B cell (primary cell): ENCODE data around the gene ACOX3. TPM values are rescaled to one million over a fixed set of nuclear protein-coding genes. Genes with fewer than 3 reads are reported as not detected.

ENCODE experiments used
- ATAC-seq: fragments of 200-7000 bp; cut with Tn5 transposase; one replicate; pipeline ENCODE4 v1.10.0; 2021; ENCODE audit warnings: low read depth, mild to moderate bottlenecking, moderate number of reproducible peaks, moderate library complexity
- CTCF ChIA-PET: fragments of 350-600 bp; sonication (Branson Sonifier 250); formaldehyde crosslinking; loops from one replicate; lab custom pipeline; 2021; ENCODE audit warnings: antibody characterized with exemption, inconsistent platforms; lab: Charles Lee
- POLR2A ChIA-PET: fragments of 350-600 bp; sonication (Branson Sonifier 250); formaldehyde crosslinking; loops from one replicate; lab custom pipeline; 2021; ENCODE audit warnings: antibody characterized with exemption; lab: Charles Lee
- DNase-seq: peaks from one replicate; pipeline ENCODE4 v3.0.0; 2013
- H2AFZ ChIP-seq: 2 replicates; pipeline ENCODE4 v1.6.1; 2012; ENCODE audit warnings: mild to moderate bottlenecking, low read depth, low read length; ENCODE audit not compliant: insufficient read depth, poor library complexity, severe bottlenecking
- H3K27ac ChIP-seq, 2 donors: 1 replicate in 1 of 2; 2 replicates in 1 of 2; pipeline ENCODE4 v1.5.1; 2012 to 2013; ENCODE audit warnings: low read length in 2 of 2, mild to moderate bottlenecking in 2 of 2, moderate library complexity in 1 of 2
- H3K27me3 ChIP-seq, 4 experiments: fragments of 200-600 bp in 1 of 4; sonication (generic) in 1 of 4; replicated peaks in 1 of 4; 1 replicate in 2 of 4; 2 replicates in 2 of 4; pipeline versions ENCODE4 v1.6.1 to v1.7.0; 2013 to 2016; ENCODE audit warnings: low read length in 3 of 4, mild to moderate bottlenecking in 2 of 4, mixed read lengths in 1 of 4, moderate library complexity in 1 of 4; ENCODE audit not compliant: insufficient read depth in 4 of 4, control insufficient read depth in 3 of 4; ENCODE audit errors: control extremely low read depth in 1 of 4
- H3K36me3 ChIP-seq, 2 experiments: replicated peaks in 1 of 2; 1 replicate in 1 of 2; 2 replicates in 1 of 2; pipeline versions ENCODE4 v1.6.1 to v1.7.1; 2013; ENCODE audit warnings: low read length in 1 of 2; ENCODE audit not compliant: insufficient read depth in 2 of 2, control insufficient read depth in 1 of 2; ENCODE audit errors: control extremely low read depth in 1 of 2, extremely low read depth in 1 of 2
- H3K4me1 ChIP-seq, 2 donors: fragments of 200-600 bp in 1 of 2; sonication (generic) in 1 of 2; 1 replicate in 1 of 2; 2 replicates in 1 of 2; pipeline versions ENCODE4 v1.5.1 to v1.6.1; 2013 to 2017; ENCODE audit warnings: low read length in 2 of 2; ENCODE audit not compliant: control insufficient read depth in 2 of 2, insufficient read depth in 2 of 2
- H3K4me2 ChIP-seq: replicated peaks from 2 replicates; pipeline ENCODE3; 2012; ENCODE audit warnings: mild to moderate bottlenecking, low read depth, low read length; ENCODE audit not compliant: poor library complexity, severe bottlenecking
- H3K4me3 ChIP-seq, 5 experiments: fragments of 200-600 bp in 1 of 5; sonication (generic) in 1 of 5; 1 replicate in 3 of 5; 2 replicates in 2 of 5; pipeline versions ENCODE4 v1.5.1 to v1.7.0; 2011 to 2016; ENCODE audit warnings: low read length in 4 of 5, mild to moderate bottlenecking in 4 of 5, low read depth in 2 of 5, control low read depth in 1 of 5, moderate library complexity in 1 of 5; ENCODE audit not compliant: insufficient read depth in 1 of 5; ENCODE audit errors: control extremely low read depth in 1 of 5, extremely low read depth in 1 of 5
- H3K79me2 ChIP-seq: fragments of 200-600 bp; sonication (generic); one replicate; pipeline ENCODE4 v1.6.0; 2016; ENCODE audit warnings: low read length; ENCODE audit not compliant: control insufficient read depth, insufficient read depth
- H3K9ac ChIP-seq: fragments of 200-600 bp; sonication (generic); 2 replicates; pipeline ENCODE4 v1.6.1; 2017; ENCODE audit warnings: mild to moderate bottlenecking, low read length, moderate library complexity
- H3K9me3 ChIP-seq, 3 donors: one replicate each; pipeline versions ENCODE4 v1.6.1 to v1.7.1; 2013; ENCODE audit warnings: low read length in 2 of 3; ENCODE audit not compliant: control insufficient read depth in 2 of 3, insufficient read depth in 1 of 3; ENCODE audit errors: control extremely low read depth in 1 of 3
- H4K20me1 ChIP-seq: 2 replicates; pipeline ENCODE4 v1.6.0; 2012; ENCODE audit warnings: mild to moderate bottlenecking, low read length; ENCODE audit not compliant: insufficient read depth, control insufficient read depth, poor library complexity, severe bottlenecking
- H3K27ac Mint-ChIP-seq: one replicate; pipeline ENCODE4 v1.8.0; 2021; ENCODE audit warnings: mixed read lengths
- H3K27me3 Mint-ChIP-seq: one replicate; pipeline ENCODE4 v1.8.0; 2021; ENCODE audit warnings: mixed read lengths
- H3K4me1 Mint-ChIP-seq: one replicate; pipeline ENCODE4 v1.8.0; 2021; ENCODE audit warnings: mixed read lengths
- H3K4me3 Mint-ChIP-seq: one replicate; pipeline ENCODE4 v1.8.0; 2021; ENCODE audit warnings: mixed read lengths
- H3K9me3 Mint-ChIP-seq: one replicate; pipeline ENCODE4 v1.8.0; 2022; ENCODE audit warnings: mixed read lengths; ENCODE audit not compliant: insufficient read depth
- EZH2 ChIP-seq: IDR thresholded peaks from 2 replicates; pipeline ENCODE4 v1.6.1; 2012; ENCODE audit warnings: borderline replicate concordance, low read depth, mild to moderate bottlenecking, moderate library complexity, low read length; ENCODE audit not compliant: insufficient read depth, poor library complexity, severe bottlenecking
- WGBS: methylation state at CpG from one replicate; pipeline ENCODE4 v1.1.5; 2013; ENCODE audit warnings: missing lambda C conversion rate; ENCODE audit not compliant: insufficient coverage; 5-methylcytosine and 5-hydroxymethylcytosine counted together
- intact Hi-C: fragments of 100-400 bp; cut with micrococcal nuclease; formaldehyde crosslinking; loops from one replicate; pipeline ENCODE4 v1.10.0; 2022
- polyA plus RNA-seq: library from polyadenylated mRNA; depleted of rRNA; stranded (reverse); fragments of >200 nt; gene quantifications from 2 replicates; pipeline ENCODE4 v1.2.3, GENCODE V29; 2012
- total RNA-seq, 2 donors: library from RNA; stranded (reverse); fragments of 120-200 nt in 1 of 2; gene quantifications; 1 replicate in 1 of 2; 2 replicates in 1 of 2; pipeline versions ENCODE4 v1.2.3 to v1.2.4, GENCODE V29; 2013 to 2022
- TF ChIP-seq, protein P1 (sequence below): fragments of 200-600 bp; IDR thresholded peaks from one replicate; pipeline ENCODE4 v1.8.0; 2022; ENCODE audit warnings: antibody characterized with exemption, mild to moderate bottlenecking

ACOX3 gene
- total and polyA plus RNA-seq, 2 donors (not counting 1 experiment from before 2014, with no cell fraction given): 4.6 to 23.1 TPM

DNA sequence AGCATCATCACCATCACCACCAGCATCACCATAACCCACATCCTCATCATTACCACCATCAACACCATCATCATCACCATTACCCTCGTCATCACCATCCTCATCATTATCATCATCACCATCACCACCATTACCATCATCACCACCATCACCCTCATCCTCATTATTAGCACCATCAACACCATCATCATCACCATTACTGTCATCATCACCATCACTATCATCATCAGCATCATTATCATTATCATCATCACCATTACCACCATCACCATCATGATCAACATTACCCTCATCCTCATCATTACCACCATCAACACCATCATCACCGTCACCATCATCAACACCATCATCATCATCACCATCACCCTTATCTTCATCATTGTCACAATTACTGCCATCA, 119.3 kb downstream of the ACOX3 start:
- Mint-ChIP-seq H3K4me3 (no peak overlapping the region), H3K4me1 (no peaks in the 10 kb centered on the region), H3K9me3 (no peaks in the 10 kb centered on the region), H3K27me3 (peaks cover 5% of the 10 kb centered on the region), H3K27ac (no peak overlapping the region)
- 89% methylated on average over 2 of the region's 2 CpGs for WGBS
- no peak overlapping the region for H3K4me3 ChIP-seq
- intact Hi-C loops: no loop called here
- no peaks in the 10 kb centered on the region for H3K4me1 ChIP-seq
- H2AFZ ChIP-seq: no peak overlapping the region
- H3K27ac ChIP-seq: no peak overlapping the region
- POLR2A ChIA-PET: no interaction called here
- no peaks in the 10 kb centered on the region for H3K9me3 ChIP-seq
- H4K20me1 ChIP-seq: no peaks in the 10 kb centered on the region
- H3K79me2 ChIP-seq: no peaks in the 10 kb centered on the region
- CTCF ChIA-PET: no interaction called here
- H3K36me3 ChIP-seq: no peaks in the 10 kb centered on the region
- TF ChIP-seq, protein P1, sequence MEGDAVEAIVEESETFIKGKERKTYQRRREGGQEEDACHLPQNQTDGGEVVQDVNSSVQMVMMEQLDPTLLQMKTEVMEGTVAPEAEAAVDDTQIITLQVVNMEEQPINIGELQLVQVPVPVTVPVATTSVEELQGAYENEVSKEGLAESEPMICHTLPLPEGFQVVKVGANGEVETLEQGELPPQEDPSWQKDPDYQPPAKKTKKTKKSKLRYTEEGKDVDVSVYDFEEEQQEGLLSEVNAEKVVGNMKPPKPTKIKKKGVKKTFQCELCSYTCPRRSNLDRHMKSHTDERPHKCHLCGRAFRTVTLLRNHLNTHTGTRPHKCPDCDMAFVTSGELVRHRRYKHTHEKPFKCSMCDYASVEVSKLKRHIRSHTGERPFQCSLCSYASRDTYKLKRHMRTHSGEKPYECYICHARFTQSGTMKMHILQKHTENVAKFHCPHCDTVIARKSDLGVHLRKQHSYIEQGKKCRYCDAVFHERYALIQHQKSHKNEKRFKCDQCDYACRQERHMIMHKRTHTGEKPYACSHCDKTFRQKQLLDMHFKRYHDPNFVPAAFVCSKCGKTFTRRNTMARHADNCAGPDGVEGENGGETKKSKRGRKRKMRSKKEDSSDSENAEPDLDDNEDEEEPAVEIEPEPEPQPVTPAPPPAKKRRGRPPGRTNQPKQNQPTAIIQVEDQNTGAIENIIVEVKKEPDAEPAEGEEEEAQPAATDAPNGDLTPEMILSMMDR: no peak
- TF ChIP-seq EZH2: no peak
- DNase-seq (no peak), ATAC-seq (no peak)
- H3K4me2 ChIP-seq: no peak overlapping the region
- no peaks in the 10 kb centered on the region for H3K27me3 ChIP-seq
- no peak overlapping the region for H3K9ac ChIP-seq

DNA sequence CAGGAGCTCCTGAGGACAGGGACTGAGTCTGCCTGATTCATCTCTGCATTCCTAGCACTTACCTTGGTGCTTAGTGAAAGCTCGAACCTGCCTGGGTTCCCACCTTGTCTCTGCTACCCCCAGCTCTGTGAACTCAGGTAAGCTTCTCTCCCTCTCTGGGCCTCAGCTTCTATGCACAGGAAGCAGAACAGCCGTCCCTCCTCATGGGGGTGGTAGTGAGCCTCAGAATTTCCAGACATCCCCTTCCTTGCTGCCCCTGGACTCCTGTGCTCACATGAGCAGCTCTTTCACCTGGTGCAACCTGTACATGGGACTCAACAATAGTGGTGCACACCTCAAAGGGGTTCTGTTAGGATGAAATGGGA, 120.2 kb downstream of the ACOX3 start:
- intact Hi-C loops: no loop called here
- Histone ChIP-seq H3K9ac (no peak overlapping the region), H2AFZ (no peak overlapping the region), H3K4me2 (no peak overlapping the region), H3K9me3 (no peaks in the 10 kb centered on the region), H4K20me1 (no peaks in the 10 kb centered on the region), H3K27ac (no peak overlapping the region), H3K36me3 (no peaks in the 10 kb centered on the region), H3K27me3 (peaks cover 0 to 3% (median 0%) of the 10 kb centered on the region in 4 experiments), H3K4me1 (no peaks in the 10 kb centered on the region), H3K79me2 (no peaks in the 10 kb centered on the region), H3K4me3 (no peak overlapping the region)
- no peak overlapping the region for H3K27ac Mint-ChIP-seq
- no peak for DNase-seq
- peaks cover 5% of the 10 kb centered on the region for H3K27me3 Mint-ChIP-seq
- no peaks in the 10 kb centered on the region for H3K4me1 Mint-ChIP-seq
- TF ChIP-seq, protein P1: no peak
- no peak for TF ChIP-seq EZH2
- no peak for ATAC-seq
- ChIA-PET POLR2A (no interaction called here), CTCF (no interaction called here)
- H3K4me3 Mint-ChIP-seq: no peak overlapping the region
- H3K9me3 Mint-ChIP-seq: no peaks in the 10 kb centered on the region
- 100% methylated on average over 1 of the region's 2 CpGs for WGBS
